Measurements from ENCODE around the gene ARL6IP1.
"Not testable (repeated sequence)": the region's sequence is repeated elsewhere in the genome, so short reads cannot be mapped to it uniquely, and the experiment has no call there.

The ARL6IP1 gene

GRCh38 chr16:18797746-18798145, 3.6 kb downstream of the ARL6IP1 start:
- no peak for DNase-seq

- no peak for DNase-seq
Observed at GRCh38 chr16:18796377-18796776, 5.0 kb downstream of the ARL6IP1 start.

- DNase-seq, result no peak
Observed at GRCh38 chr16:18792836-18793433, 8.4 kb downstream of the ARL6IP1 start.

GRCh38 chr16:18789850-18790706, 11.3 kb downstream of the ARL6IP1 start, which contains the start of gene RPS15A:
Gene RPS15A (minus strand): TSS chr16:18790334. CDS start chr16:18789113, 1,221 bp downstream.
- DNase-seq, result peak; percentile 77 to 82 (median 80)

GRCh38 chr16:18789515-18789849, 11.9 kb downstream of the ARL6IP1 start:
- no peak for DNase-seq

- no peak for DNase-seq
Observed at GRCh38 chr16:18788828-18789514, 12.4 kb downstream of the ARL6IP1 start.

GRCh38 chr16:18784917-18785623, 16.3 kb downstream of the ARL6IP1 start:
- no peak for DNase-seq

- DNase-seq, result no peak
Observed at GRCh38 chr16:18783430-18784341, 17.7 kb downstream of the ARL6IP1 start.

- DNase-seq, result no peak
Observed at GRCh38 chr16:18782697-18783429, 18.5 kb downstream of the ARL6IP1 start.

GRCh38 chr16:18781232-18781631, 20.1 kb downstream of the ARL6IP1 start:
- DNase-seq, result not testable (repeated sequence)

GRCh38 chr16:18780460-18781026, 20.8 kb downstream of the ARL6IP1 start:
- DNase-seq, result not testable (repeated sequence)

- not testable (repeated sequence) for DNase-seq
Observed at GRCh38 chr16:18777664-18778063, 23.7 kb downstream of the ARL6IP1 start.

GRCh38 chr16:18776334-18776733, 25.0 kb downstream of the ARL6IP1 start:
- DNase-seq, result not testable (repeated sequence)

- not testable (repeated sequence) for DNase-seq
Observed at GRCh38 chr16:18774651-18775050, 26.7 kb downstream of the ARL6IP1 start.

- not testable (repeated sequence) for DNase-seq
Observed at GRCh38 chr16:18772171-18772570, 29.2 kb downstream of the ARL6IP1 start.

GRCh38 chr16:18770336-18770962, 30.9 kb downstream of the ARL6IP1 start:
- not testable (repeated sequence) for DNase-seq

- peak in 1 of 4 experiments; percentile 2 for DNase-seq
Observed at GRCh38 chr16:18767217-18767616, 34.1 kb downstream of the ARL6IP1 start.

- DNase-seq, result not testable (repeated sequence)
Observed at GRCh38 chr16:18762713-18763112, 38.6 kb downstream of the ARL6IP1 start.

GRCh38 chr16:18759598-18760520, 41.5 kb downstream of the ARL6IP1 start:
- DNase-seq, result not testable (repeated sequence)

Measured in activated CD4-positive, CD25-positive, alpha-beta regulatory T cell (primary cell).